KMS-11 (cell line): ENCODE data around the gene TARP.
"Not testable (repeated sequence)": the region's sequence is repeated elsewhere in the genome, so short reads cannot be mapped to it uniquely, and the experiment has no call there.

ENCODE experiments used
- H2AFZ ChIP-seq: fragments of 200-600 bp; sonication (generic); 2 replicates; pipeline ENCODE4 v1.6.1; 2016; ENCODE audit warnings: antibody characterized with exemption, mixed run types, low read depth
- H3K27ac ChIP-seq: fragments of 200-600 bp; sonication (generic); 2 replicates; pipeline ENCODE4 v1.6.1; 2016; ENCODE audit warnings: mild to moderate bottlenecking, mixed run types
- H3K27me3 ChIP-seq: fragments of 200-600 bp; sonication (generic); 2 replicates; pipeline ENCODE4 v1.6.1; 2017; ENCODE audit warnings: mild to moderate bottlenecking, low read depth, mixed run types, moderate library complexity; ENCODE audit not compliant: insufficient read depth
- H3K36me3 ChIP-seq: fragments of 200-600 bp; sonication (generic); 2 replicates; pipeline ENCODE4 v1.6.1; 2017; ENCODE audit warnings: mild to moderate bottlenecking, mixed run types; ENCODE audit not compliant: insufficient read depth
- H3K4me1 ChIP-seq: fragments of 200-600 bp; sonication (generic); 2 replicates; pipeline ENCODE4 v1.6.1; 2016; ENCODE audit warnings: mild to moderate bottlenecking, low read depth, mixed run types; ENCODE audit not compliant: poor library complexity, severe bottlenecking
- H3K4me2 ChIP-seq: fragments of 200-600 bp; sonication (generic); 2 replicates; pipeline ENCODE4 v1.7.0; 2016; ENCODE audit warnings: mild to moderate bottlenecking, mixed run types
- H3K4me3 ChIP-seq: fragments of 200-600 bp; sonication (generic); IDR thresholded peaks from 2 replicates; pipeline ENCODE4 v1.6.1; 2017; ENCODE audit warnings: low read depth, low read length, mixed read lengths; ENCODE audit not compliant: insufficient read depth
- H3K79me2 ChIP-seq: fragments of 200-600 bp; sonication (generic); 2 replicates; pipeline ENCODE4 v1.6.1; 2016; ENCODE audit warnings: low read depth, mixed run types; ENCODE audit not compliant: insufficient read depth
- H3K9ac ChIP-seq: fragments of 200-600 bp; sonication (generic); 2 replicates; pipeline ENCODE4 v1.6.1; 2016; ENCODE audit warnings: mild to moderate bottlenecking, mixed run types
- H4K20me1 ChIP-seq: fragments of 200-600 bp; sonication (generic); 2 replicates; pipeline ENCODE4 v1.6.1; 2016; ENCODE audit warnings: mild to moderate bottlenecking, mixed run types; ENCODE audit not compliant: insufficient read depth
- TF ChIP-seq, protein P1 (sequence below): fragments of 200-600 bp; sonication (generic); conservative IDR thresholded peaks from 2 replicates; pipeline ENCODE4 v1.6.1; 2017; ENCODE audit warnings: low read depth, mild to moderate bottlenecking, antibody characterized with exemption, low read length, moderate library complexity, mixed read lengths

TARP gene

DNA sequence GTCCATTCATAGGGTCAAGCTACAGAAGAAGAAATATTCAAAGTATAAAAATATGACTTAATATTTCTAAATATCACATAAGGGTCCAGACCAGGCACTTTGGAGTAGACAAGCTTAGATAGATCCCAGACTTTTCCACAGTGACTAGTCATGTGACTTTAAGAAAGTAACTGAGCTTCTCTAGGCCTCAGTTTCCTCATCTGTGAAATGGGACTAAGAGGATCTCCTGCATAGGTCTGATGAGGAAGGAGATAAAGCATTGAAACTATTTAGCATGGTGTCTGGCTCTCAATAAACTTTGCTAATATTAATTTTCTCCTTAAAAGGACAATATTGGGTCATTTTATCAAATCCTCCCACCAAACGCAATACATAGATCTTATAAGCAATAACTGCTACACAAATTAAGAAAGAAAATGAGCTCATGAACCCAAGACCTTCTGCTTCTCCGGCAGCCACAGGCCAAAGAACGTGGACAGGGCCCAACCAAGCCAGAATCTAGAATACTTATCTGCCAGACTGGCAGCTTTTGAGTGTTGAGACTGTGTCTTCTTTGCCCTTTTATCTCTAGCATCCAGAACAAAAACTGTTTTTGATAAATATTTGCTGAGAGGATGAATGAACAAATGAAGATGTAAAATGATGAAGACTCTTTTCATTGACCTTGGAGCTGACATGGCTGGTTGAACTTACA, 1.6 kb upstream of the TARP start:
- no peak overlapping the region for H3K9ac ChIP-seq
- H3K27me3 ChIP-seq, result no peaks in the 10 kb centered on the region
- no peaks in the 10 kb centered on the region for H3K79me2 ChIP-seq
- no peaks in the 10 kb centered on the region for H4K20me1 ChIP-seq
- no peak overlapping the region for H3K4me3 ChIP-seq
- no peak overlapping the region for H3K4me2 ChIP-seq
- H3K27ac ChIP-seq, result no peak overlapping the region
- H3K36me3 ChIP-seq, result no peaks in the 10 kb centered on the region
- H3K4me1 ChIP-seq, result no peaks in the 10 kb centered on the region
- TF ChIP-seq, protein P1, sequence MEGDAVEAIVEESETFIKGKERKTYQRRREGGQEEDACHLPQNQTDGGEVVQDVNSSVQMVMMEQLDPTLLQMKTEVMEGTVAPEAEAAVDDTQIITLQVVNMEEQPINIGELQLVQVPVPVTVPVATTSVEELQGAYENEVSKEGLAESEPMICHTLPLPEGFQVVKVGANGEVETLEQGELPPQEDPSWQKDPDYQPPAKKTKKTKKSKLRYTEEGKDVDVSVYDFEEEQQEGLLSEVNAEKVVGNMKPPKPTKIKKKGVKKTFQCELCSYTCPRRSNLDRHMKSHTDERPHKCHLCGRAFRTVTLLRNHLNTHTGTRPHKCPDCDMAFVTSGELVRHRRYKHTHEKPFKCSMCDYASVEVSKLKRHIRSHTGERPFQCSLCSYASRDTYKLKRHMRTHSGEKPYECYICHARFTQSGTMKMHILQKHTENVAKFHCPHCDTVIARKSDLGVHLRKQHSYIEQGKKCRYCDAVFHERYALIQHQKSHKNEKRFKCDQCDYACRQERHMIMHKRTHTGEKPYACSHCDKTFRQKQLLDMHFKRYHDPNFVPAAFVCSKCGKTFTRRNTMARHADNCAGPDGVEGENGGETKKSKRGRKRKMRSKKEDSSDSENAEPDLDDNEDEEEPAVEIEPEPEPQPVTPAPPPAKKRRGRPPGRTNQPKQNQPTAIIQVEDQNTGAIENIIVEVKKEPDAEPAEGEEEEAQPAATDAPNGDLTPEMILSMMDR, result no peak
- H2AFZ ChIP-seq, result no peak overlapping the region

DNA sequence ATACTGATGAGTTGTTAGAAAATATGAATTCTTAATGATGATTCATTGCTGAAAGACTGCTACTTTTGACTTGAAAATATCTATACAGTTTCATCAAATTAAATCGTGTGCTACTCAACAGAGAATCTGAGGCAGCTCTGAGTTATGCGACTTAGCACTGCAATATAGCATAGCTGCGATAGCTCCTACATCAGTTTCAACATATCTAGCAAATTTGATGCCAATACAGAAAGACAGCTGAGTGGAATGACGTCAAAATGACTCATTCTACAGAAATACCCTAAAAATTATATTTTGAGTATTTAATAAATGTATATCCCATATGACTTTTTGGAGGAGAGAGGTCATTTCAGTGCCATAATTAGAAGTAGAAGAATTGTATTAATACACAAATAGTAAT, 1.1 kb upstream of the TARP start:
- Histone ChIP-seq H3K4me2 (no peak overlapping the region), H3K4me1 (no peaks in the 10 kb centered on the region), H3K27ac (no peak overlapping the region), H3K79me2 (no peaks in the 10 kb centered on the region), H3K4me3 (no peak overlapping the region), H3K9ac (no peak overlapping the region), H4K20me1 (no peaks in the 10 kb centered on the region), H3K27me3 (no peaks in the 10 kb centered on the region), H2AFZ (no peak overlapping the region), H3K36me3 (no peaks in the 10 kb centered on the region)
- TF ChIP-seq, protein P1, result no peak

DNA sequence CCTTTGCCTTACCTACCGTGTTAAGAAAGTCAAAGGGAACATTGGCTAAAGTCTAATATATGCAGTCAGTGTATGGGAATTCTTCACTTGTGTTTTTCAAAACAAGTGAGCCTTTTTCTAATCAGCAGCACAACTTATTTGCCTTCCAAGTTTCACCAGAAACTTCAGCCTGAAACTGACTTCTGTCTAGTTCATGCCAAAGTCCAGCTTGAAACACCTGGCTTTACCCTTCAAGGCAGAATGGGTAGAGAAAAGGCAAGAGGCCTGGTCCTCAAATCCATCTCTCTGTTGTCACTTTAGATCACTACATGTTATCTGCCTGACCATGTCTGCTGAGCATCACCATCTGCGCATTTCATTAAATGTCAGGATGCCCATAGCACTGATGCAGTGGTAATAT, 3.0 kb downstream of the TARP start:
- not testable (repeated sequence) for H3K36me3 ChIP-seq, H3K4me2 ChIP-seq, H3K4me1 ChIP-seq, H2AFZ ChIP-seq, H3K4me3 ChIP-seq, H3K27ac ChIP-seq, H4K20me1 ChIP-seq, H3K27me3 ChIP-seq, H3K79me2 ChIP-seq, H3K9ac ChIP-seq

DNA sequence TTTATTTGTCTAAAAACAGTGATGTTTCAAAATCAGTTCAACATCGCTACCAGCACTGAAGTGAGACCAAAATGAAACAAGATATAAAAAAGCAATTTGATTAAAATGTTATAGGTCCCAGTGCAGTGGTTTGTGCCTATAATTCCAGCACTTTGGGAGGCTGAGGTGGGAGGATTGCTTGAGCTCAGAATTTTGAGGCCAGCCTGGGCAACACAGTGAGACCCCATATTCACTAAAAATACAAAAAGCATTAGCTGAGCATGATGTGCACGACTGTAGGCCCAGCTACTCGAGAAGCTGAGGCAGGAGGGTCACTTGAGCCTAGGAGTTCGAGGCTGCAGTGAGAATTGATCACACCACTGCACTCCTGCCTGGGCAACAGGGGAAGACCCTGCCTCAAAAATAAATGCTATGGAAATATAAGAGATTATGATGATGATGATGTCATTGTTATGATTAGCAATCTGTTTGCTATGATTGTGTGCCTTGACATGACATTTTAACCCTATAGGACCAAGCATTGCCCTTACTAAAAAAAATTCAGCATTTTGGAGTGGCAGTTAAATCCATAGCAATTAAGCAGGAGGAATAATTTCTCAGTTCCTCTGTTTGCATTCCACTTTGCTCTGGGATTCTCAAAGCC, 3.6 kb downstream of the TARP start:
- not testable (repeated sequence) for H3K9ac ChIP-seq, H3K27me3 ChIP-seq, H3K4me3 ChIP-seq, H3K27ac ChIP-seq, H3K79me2 ChIP-seq, H3K36me3 ChIP-seq, H3K4me1 ChIP-seq, H3K4me2 ChIP-seq, H2AFZ ChIP-seq, H4K20me1 ChIP-seq

DNA sequence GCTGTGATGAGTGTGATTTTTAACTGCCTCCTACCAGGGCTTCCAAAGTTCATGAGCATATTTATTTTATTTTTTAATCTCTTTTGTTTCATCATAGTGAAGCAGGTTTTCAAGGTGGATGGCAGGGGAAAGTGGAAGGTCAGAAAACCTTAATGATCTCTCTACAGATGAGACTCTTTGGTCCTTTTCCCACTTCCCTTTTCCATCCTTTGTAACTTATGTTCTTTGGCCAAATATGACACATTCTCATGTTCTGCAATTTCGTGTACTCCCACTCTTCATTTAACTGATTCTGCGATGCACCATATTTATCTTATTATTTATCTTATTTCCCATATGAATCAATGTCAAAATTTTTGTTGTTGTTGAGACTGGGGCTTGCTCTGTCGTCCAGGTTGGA, 7.5 kb downstream of the TARP start:
- not testable (repeated sequence) for H3K4me2 ChIP-seq, H3K27ac ChIP-seq, H3K36me3 ChIP-seq, H3K27me3 ChIP-seq, H3K9ac ChIP-seq, H2AFZ ChIP-seq, H4K20me1 ChIP-seq, H3K79me2 ChIP-seq, H3K4me3 ChIP-seq, H3K4me1 ChIP-seq

DNA sequence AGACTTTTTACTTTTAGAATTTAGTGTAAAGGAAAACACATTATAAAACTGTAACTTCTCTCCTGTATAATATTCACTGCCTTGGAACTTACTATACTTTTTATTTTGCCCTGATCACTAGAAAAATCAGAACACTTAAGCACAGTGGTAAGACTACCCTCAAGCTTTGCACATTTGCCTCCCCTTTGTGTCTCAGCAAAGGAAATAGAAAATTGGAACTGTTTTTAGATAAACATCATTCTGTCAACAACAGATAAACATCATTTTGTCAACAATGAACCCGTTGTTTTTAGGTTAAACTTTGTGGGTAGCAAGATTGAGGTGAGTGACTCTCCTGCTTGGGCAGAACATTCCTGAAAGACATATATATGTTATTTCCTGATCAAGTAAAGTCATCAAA, 8.8 kb downstream of the TARP start:
- H3K27ac ChIP-seq, H3K27me3 ChIP-seq, H3K36me3 ChIP-seq, H3K4me3 ChIP-seq, H3K4me2 ChIP-seq, H4K20me1 ChIP-seq, H3K9ac ChIP-seq, H2AFZ ChIP-seq, H3K4me1 ChIP-seq, H3K79me2 ChIP-seq: not testable (repeated sequence)

DNA sequence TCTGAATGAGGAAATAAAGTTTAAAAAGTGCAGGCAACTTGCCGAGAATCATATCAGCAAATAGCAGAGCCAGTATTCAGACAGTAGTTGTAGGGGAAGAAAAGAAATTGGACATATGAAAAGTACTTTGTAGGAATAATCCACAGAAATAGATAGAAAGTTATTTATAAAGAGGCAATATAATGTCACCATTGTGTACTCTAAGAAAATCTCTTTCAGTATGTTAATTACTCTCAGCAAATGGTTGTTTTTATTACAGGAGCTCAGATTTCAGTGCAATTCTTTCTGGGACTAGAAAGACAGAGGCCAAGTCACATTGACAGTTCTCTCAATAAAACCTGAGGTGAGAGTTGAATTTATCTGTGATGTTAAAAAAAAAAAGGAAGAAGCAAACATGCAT, 10.2 kb downstream of the TARP start:
- not testable (repeated sequence) for H3K79me2 ChIP-seq, H3K36me3 ChIP-seq, H3K9ac ChIP-seq, H3K4me2 ChIP-seq, H4K20me1 ChIP-seq, H3K4me1 ChIP-seq, H3K27ac ChIP-seq, H2AFZ ChIP-seq, H3K4me3 ChIP-seq, H3K27me3 ChIP-seq
